SK-N-SH treated with all-trans-retinoic acid at 6 μM for 48 hours (cell line): ENCODE data around the gene TOP2A.

Experiments
- ATAC-seq: fragments of 200-7000 bp; cut with Tn5 transposase; 3 replicates; pipeline ENCODE4 v1.9.1; 2020; ENCODE audit warnings: mild to moderate bottlenecking, moderate library complexity
- ARNTL ChIP-seq: fragments of 450-650 bp; formaldehyde crosslinking; IDR thresholded peaks from 2 replicates; pipeline ENCODE4 v1.5.0; 2020; ENCODE audit warnings: low read depth, mild to moderate bottlenecking, moderate library complexity, borderline replicate concordance
- BACH2 ChIP-seq: fragments of 250-450 bp; sonication (Bioruptor Pico); IDR thresholded peaks from 2 replicates; pipeline ENCODE4 v1.9.0; 2021; ENCODE audit warnings: mild to moderate bottlenecking, borderline replicate concordance
- CREB5 ChIP-seq: fragments of 250-450 bp; sonication (Bioruptor Pico); IDR thresholded peaks from 2 replicates; pipeline ENCODE4 v1.5.1; 2020; ENCODE audit warnings: low read depth, mild to moderate bottlenecking, moderate library complexity
- CSDC2 ChIP-seq: fragments of 250-450 bp; sonication (Bioruptor Pico); IDR thresholded peaks from 2 replicates; pipeline ENCODE4 v1.5.0; 2020; ENCODE audit warnings: mild to moderate bottlenecking, moderate library complexity
- CSRNP3 ChIP-seq: fragments of 250-450 bp; sonication (Bioruptor Pico); IDR thresholded peaks from 2 replicates; pipeline ENCODE4 v1.5.1; 2021; ENCODE audit warnings: mild to moderate bottlenecking, moderate library complexity
- ESRRG ChIP-seq: fragments of 250-450 bp; sonication (Bioruptor Pico); IDR thresholded peaks from 2 replicates; pipeline ENCODE4 v1.6.1; 2021; ENCODE audit warnings: mild to moderate bottlenecking
- GLIS3 ChIP-seq: fragments of 250-450 bp; sonication (Bioruptor Pico); IDR thresholded peaks from 2 replicates; pipeline ENCODE4 v1.5.0; 2020; ENCODE audit warnings: mild to moderate bottlenecking, moderate library complexity
- ISL1 ChIP-seq: fragments of 250-450 bp; sonication (Bioruptor Pico); IDR thresholded peaks from 2 replicates; pipeline ENCODE4 v2.1.2; 2022; ENCODE audit warnings: mild to moderate bottlenecking, moderate library complexity
- OSR1 ChIP-seq: fragments of 250-450 bp; sonication (Bioruptor Pico); IDR thresholded peaks from 2 replicates; pipeline ENCODE4 v1.8.0; 2022; ENCODE audit warnings: moderate library complexity, mild to moderate bottlenecking, inconsistent platforms
- PPARA ChIP-seq: fragments of 250-450 bp; sonication (Bioruptor Pico); IDR thresholded peaks from 2 replicates; pipeline ENCODE4 v1.5.0; 2020; ENCODE audit warnings: mild to moderate bottlenecking, borderline replicate concordance
- RARB ChIP-seq: fragments of 250-450 bp; sonication (Bioruptor Pico); IDR thresholded peaks from 2 replicates; pipeline ENCODE4 v1.8.0; 2021; ENCODE audit warnings: mild to moderate bottlenecking, moderate library complexity
- SNAI2 ChIP-seq: fragments of 250-450 bp; sonication (Bioruptor Pico); IDR thresholded peaks from 2 replicates; pipeline ENCODE4 v1.5.0; 2020; ENCODE audit warnings: mild to moderate bottlenecking, moderate library complexity
- TCF4 ChIP-seq: fragments of 250-450 bp; sonication (Bioruptor Pico); IDR thresholded peaks from 2 replicates; pipeline ENCODE4 v1.8.0; 2021; ENCODE audit warnings: mild to moderate bottlenecking, moderate library complexity, borderline replicate concordance
- TOX ChIP-seq: fragments of 250-450 bp; sonication (Bioruptor Pico); IDR thresholded peaks from 2 replicates; pipeline ENCODE4 v1.8.0; 2021; ENCODE audit warnings: mild to moderate bottlenecking, moderate library complexity, borderline replicate concordance
- ZC3H10 ChIP-seq: fragments of 250-450 bp; sonication (Bioruptor Pico); IDR thresholded peaks from 2 replicates; pipeline ENCODE4 v1.5.1; 2021; ENCODE audit warnings: mild to moderate bottlenecking, moderate library complexity
- ZFP3 ChIP-seq: fragments of 250-450 bp; sonication (Bioruptor Pico); IDR thresholded peaks from 2 replicates; pipeline ENCODE4 v1.5.0; 2020; ENCODE audit warnings: mild to moderate bottlenecking, moderate library complexity
- ZFP30 ChIP-seq: fragments of 450-650 bp; formaldehyde crosslinking; IDR thresholded peaks from 2 replicates; pipeline ENCODE4 v1.5.0; 2022; ENCODE audit warnings: mild to moderate bottlenecking, moderate library complexity
- ZNF565 ChIP-seq: fragments of 450-650 bp; formaldehyde crosslinking; conservative IDR thresholded peaks from 2 replicates; pipeline ENCODE4 v1.5.0; 2020; ENCODE audit warnings: low read depth, mild to moderate bottlenecking, moderate library complexity
- ZNF70 ChIP-seq: fragments of 450-650 bp; formaldehyde crosslinking; IDR thresholded peaks from 2 replicates; pipeline ENCODE4 v1.5.0; 2020; ENCODE audit warnings: mild to moderate bottlenecking, moderate library complexity
- ZNF8 ChIP-seq: fragments of 450-650 bp; formaldehyde crosslinking; IDR thresholded peaks from 2 replicates; pipeline ENCODE4 v1.5.0; 2020; ENCODE audit warnings: mild to moderate bottlenecking, moderate library complexity
- TF ChIP-seq, protein P1 (sequence below): fragments of 250-450 bp; sonication (Bioruptor Pico); IDR thresholded peaks from 2 replicates; pipeline ENCODE4 v1.8.0; 2021; ENCODE audit warnings: low read depth, mild to moderate bottlenecking, moderate library complexity, borderline replicate concordance
- TF ChIP-seq, protein P2 (sequence below): fragments of 250-450 bp; sonication (Bioruptor Pico); IDR thresholded peaks from 2 replicates; pipeline ENCODE4 v1.5.0; 2020; ENCODE audit warnings: mild to moderate bottlenecking, moderate library complexity

The TOP2A gene

GRCh38 chr17:40346765-40347158 is 70.9 kb downstream of the TOP2A start:
- no peak for TF ChIP-seq ARNTL
- TF ChIP-seq ZFP3 (CRISPR knock-in tag) = no peak
- no peak for TF ChIP-seq BACH2 (CRISPR knock-in tag)
- no peak for TF ChIP-seq CSRNP3 (CRISPR knock-in tag)
- TF ChIP-seq ISL1 (CRISPR knock-in tag) = no peak
- no peak for TF ChIP-seq ZFP30 (CRISPR knock-in tag)
- no peak for TF ChIP-seq ESRRG (CRISPR knock-in tag)
- TF ChIP-seq TOX (CRISPR knock-in tag) = no peak
- no peak for TF ChIP-seq PPARA
- no peak for TF ChIP-seq CSDC2 (CRISPR knock-in tag)
- TF ChIP-seq ZNF565 (CRISPR knock-in tag) = no peak
- no peak for TF ChIP-seq TCF4 (CRISPR knock-in tag)
- TF ChIP-seq ZC3H10 (CRISPR knock-in tag) = no peak
- TF ChIP-seq, protein P1, sequence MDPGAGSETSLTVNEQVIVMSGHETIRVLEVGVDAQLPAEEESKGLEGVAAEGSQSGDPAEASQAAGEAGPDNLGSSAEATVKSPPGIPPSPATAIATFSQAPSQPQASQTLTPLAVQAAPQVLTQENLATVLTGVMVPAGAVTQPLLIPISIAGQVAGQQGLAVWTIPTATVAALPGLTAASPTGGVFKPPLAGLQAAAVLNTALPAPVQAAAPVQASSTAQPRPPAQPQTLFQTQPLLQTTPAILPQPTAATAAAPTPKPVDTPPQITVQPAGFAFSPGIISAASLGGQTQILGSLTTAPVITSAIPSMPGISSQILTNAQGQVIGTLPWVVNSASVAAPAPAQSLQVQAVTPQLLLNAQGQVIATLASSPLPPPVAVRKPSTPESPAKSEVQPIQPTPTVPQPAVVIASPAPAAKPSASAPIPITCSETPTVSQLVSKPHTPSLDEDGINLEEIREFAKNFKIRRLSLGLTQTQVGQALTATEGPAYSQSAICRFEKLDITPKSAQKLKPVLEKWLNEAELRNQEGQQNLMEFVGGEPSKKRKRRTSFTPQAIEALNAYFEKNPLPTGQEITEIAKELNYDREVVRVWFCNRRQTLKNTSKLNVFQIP (CRISPR knock-in tag) = no peak
- no peak for TF ChIP-seq OSR1 (CRISPR knock-in tag)
- no peak for TF ChIP-seq SNAI2 (CRISPR knock-in tag)
- TF ChIP-seq ZNF8 (CRISPR knock-in tag) = no peak
- no peak for ATAC-seq

DNA sequence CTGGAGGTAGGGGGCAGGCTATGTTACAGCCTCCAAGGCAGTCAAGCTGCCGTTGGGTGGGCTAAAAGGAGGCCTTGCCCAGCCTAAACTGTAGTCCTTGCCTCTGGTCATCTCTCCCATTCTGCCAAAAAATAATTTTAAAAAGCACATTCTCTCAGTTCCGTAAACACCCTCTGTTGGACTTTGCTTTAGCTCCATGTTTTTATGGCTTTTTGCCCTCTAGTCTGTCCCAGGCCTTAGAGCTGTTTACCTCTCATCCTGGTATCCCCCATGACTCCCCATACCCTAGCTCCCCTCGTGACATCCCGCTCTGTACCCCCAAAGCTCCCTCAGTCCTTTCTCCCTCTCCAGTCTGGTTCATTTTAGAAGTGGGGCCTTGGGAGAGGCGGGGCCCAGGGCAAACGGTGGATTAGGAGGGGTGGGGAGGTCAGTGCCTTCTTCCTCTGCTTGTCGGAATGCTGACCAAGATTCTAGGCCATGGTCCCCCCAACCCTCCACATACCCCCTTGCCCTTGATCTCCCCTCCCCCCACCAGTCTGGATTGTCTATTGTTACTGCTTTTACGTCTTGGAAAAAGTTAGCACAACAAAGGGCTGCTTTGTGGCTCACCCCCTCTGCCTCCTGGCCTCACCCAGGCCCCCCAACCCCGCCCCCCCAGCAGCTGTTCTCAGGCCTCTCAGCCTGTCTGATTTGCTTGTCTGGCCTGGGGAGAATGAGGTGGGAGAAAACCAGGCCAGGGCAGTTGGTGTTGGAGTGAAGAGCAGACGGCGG is 71.5 kb downstream of the TOP2A start:
- no peak for TF ChIP-seq TCF4 (CRISPR knock-in tag)
- TF ChIP-seq CSDC2 (CRISPR knock-in tag) = no peak
- no peak for TF ChIP-seq BACH2 (CRISPR knock-in tag)
- TF ChIP-seq ARNTL = no peak
- TF ChIP-seq ESRRG (CRISPR knock-in tag) = no peak
- no peak for TF ChIP-seq ZNF70
- no peak for TF ChIP-seq CREB5 (CRISPR knock-in tag)
- no peak for TF ChIP-seq RARB (CRISPR knock-in tag)
- no peak for TF ChIP-seq ZNF565 (CRISPR knock-in tag)
- TF ChIP-seq GLIS3 (CRISPR knock-in tag) = no peak
- no peak for TF ChIP-seq ZFP30 (CRISPR knock-in tag)
- no peak for TF ChIP-seq ZFP3 (CRISPR knock-in tag)
- no peak for TF ChIP-seq ISL1 (CRISPR knock-in tag)
- TF ChIP-seq ZC3H10 (CRISPR knock-in tag) = no peak
- TF ChIP-seq ZNF8 (CRISPR knock-in tag) = no peak
- TF ChIP-seq OSR1 (CRISPR knock-in tag) = no peak
- TF ChIP-seq PPARA = no peak
- TF ChIP-seq SNAI2 (CRISPR knock-in tag) = no peak
- TF ChIP-seq, protein P1 (CRISPR knock-in tag) = no peak
- TF ChIP-seq, protein P2, sequence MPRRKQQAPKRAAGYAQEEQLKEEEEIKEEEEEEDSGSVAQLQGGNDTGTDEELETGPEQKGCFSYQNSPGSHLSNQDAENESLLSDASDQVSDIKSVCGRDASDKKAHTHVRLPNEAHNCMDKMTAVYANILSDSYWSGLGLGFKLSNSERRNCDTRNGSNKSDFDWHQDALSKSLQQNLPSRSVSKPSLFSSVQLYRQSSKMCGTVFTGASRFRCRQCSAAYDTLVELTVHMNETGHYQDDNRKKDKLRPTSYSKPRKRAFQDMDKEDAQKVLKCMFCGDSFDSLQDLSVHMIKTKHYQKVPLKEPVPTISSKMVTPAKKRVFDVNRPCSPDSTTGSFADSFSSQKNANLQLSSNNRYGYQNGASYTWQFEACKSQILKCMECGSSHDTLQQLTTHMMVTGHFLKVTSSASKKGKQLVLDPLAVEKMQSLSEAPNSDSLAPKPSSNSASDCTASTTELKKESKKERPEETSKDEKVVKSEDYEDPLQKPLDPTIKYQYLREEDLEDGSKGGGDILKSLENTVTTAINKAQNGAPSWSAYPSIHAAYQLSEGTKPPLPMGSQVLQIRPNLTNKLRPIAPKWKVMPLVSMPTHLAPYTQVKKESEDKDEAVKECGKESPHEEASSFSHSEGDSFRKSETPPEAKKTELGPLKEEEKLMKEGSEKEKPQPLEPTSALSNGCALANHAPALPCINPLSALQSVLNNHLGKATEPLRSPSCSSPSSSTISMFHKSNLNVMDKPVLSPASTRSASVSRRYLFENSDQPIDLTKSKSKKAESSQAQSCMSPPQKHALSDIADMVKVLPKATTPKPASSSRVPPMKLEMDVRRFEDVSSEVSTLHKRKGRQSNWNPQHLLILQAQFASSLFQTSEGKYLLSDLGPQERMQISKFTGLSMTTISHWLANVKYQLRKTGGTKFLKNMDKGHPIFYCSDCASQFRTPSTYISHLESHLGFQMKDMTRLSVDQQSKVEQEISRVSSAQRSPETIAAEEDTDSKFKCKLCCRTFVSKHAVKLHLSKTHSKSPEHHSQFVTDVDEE (CRISPR knock-in tag) = no peak
- no peak for ATAC-seq
